Tibial nerve (tissue), 3 donors: ENCODE measurements around the gene LRRC4C.

Source experiments
- CTCF ChIP-seq, 5 experiments: fragments of 200-600 bp in 3 of 5; fragments of 450-650 bp in 2 of 5; sonication (generic) in 3 of 5; IDR thresholded peaks; one replicate each; pipeline ENCODE4 v1.5.1; 2016 to 2019; ENCODE audit warnings: antibody characterized with exemption in 5 of 5, mild to moderate bottlenecking in 3 of 5, moderate library complexity in 2 of 5
- POLR2A ChIP-seq, 2 donors: fragments of 450-650 bp; IDR thresholded peaks; one replicate each; pipeline ENCODE4 v1.6.1; 2017; ENCODE audit warnings: antibody characterized with exemption in 2 of 2, mild to moderate bottlenecking in 2 of 2, moderate library complexity in 2 of 2

GRCh38 chr11:41284354-41284753, 175.1 kb downstream of the LRRC4C start:
- TF ChIP-seq CTCF (IDR thresholded peaks at IDR 0.05) (no peak), POLR2A (IDR thresholded peaks at IDR 0.05) (no peak)
